ENCODE data around the gene ADCYAP1R1. TPM values are rescaled to one million over a fixed set of nuclear protein-coding genes. Genes with fewer than 3 reads are reported as not detected.
A peak's percentile ranks its signal among the peaks of the same experiment; 100 is the strongest.

Gene ADCYAP1R1
- total RNA-seq, 1 donor from 2014 or later, result 0.39 TPM

DNA sequence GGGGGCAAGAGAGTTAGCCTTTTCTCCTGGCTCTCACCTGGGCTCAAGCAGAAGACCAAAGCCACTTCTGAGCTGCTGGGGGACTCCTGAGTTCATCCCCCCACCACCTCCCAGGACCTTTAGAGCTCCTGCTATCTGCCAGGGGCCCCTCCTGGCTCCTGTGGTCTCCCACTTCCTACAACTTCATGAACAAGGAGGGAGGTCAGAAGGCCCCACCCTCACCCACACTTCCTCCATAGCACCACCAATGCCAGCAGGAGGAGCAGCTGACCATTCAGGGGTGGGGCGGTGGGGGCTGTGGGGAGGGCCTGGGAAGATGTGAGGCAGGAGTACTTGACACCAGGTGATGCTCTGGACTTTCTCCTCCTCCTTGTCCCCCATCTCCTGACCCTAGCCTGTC lies 32.6 kb upstream of the ADCYAP1R1 start:
- H3K79me2 ChIP-seq (ENCODE audit: low read depth), result no peaks in the 10 kb centered on the region
- no peak overlapping the region for H3K4me3 Mint-ChIP-seq
- H3K4me3 ChIP-seq, result no peak overlapping the region

GRCh38 chr7:31020161-31020560 lies 31.9 kb upstream of the ADCYAP1R1 start:
- Mint-ChIP-seq H3K4me3 (no peak overlapping the region), H3K27me3 (ENCODE audit: insufficient read depth, low read depth) (peaks cover 18% of the 10 kb centered on the region), H3K36me3 (no peaks in the 10 kb centered on the region), H3K9me3 (no peaks in the 10 kb centered on the region), H3K27ac (peak overlapping the region; percentile 62), H3K4me1 (peaks cover 57% of the 10 kb centered on the region)
- no peaks in the 10 kb centered on the region for H3K79me2 ChIP-seq (ENCODE audit: low read depth)
- H2AFZ ChIP-seq (replicated peaks), result no peak overlapping the region
- H3F3A ChIP-seq (ENCODE audit: low read depth), result no peaks in the 10 kb centered on the region
- no peak overlapping the region for H3K4me2 ChIP-seq
- DNase-seq (ENCODE audit: low spot score), result no peak
- no peaks in the 10 kb centered on the region for H4K20me1 ChIP-seq (ENCODE audit: low read depth)
- H3K27ac ChIP-seq, result no peak overlapping the region
- TF ChIP-seq EZH2 (IDR thresholded peaks at IDR 0.05) (no peak), CTCF (IDR thresholded peaks at IDR 0.05) (no peak), EZH2phosphoT487 (IDR thresholded peaks at IDR 0.05) (no peak)
- no peak overlapping the region for H3K9ac ChIP-seq
- H3K4me3 ChIP-seq, result no peak overlapping the region
- peaks cover 4% of the 10 kb centered on the region for H3K4me1 ChIP-seq
- H3K9me3 ChIP-seq (ENCODE audit: low read depth), result no peaks in the 10 kb centered on the region
- H3K27me3 ChIP-seq, result peaks cover 14% of the 10 kb centered on the region
- no peaks in the 10 kb centered on the region for H3K36me3 ChIP-seq

More for the DNA sequence above, 32.6 kb upstream of the ADCYAP1R1 start:
- H3K36me3 Mint-ChIP-seq, result no peaks in the 10 kb centered on the region
- Histone ChIP-seq H4K20me1 (ENCODE audit: low read depth) (no peaks in the 10 kb centered on the region), H3K27me3 (peaks cover 7% of the 10 kb centered on the region), H3K27ac (no peak overlapping the region), H3K4me1 (peaks cover 4% of the 10 kb centered on the region), H2AFZ (replicated peaks) (no peak overlapping the region), H3K9ac (no peak overlapping the region), H3K36me3 (no peaks in the 10 kb centered on the region), H3F3A (ENCODE audit: low read depth) (no peaks in the 10 kb centered on the region), H3K4me2 (no peak overlapping the region), H3K9me3 (ENCODE audit: low read depth) (no peaks in the 10 kb centered on the region)
- H3K27ac Mint-ChIP-seq, result no peak overlapping the region
- DNase-seq (ENCODE audit: low spot score), result no peak
- H3K4me1 Mint-ChIP-seq, result peaks cover 53% of the 10 kb centered on the region
- no peaks in the 10 kb centered on the region for H3K9me3 Mint-ChIP-seq
- TF ChIP-seq CTCF (IDR thresholded peaks at IDR 0.05), result no peak
- TF ChIP-seq EZH2 (IDR thresholded peaks at IDR 0.05), result no peak
- TF ChIP-seq EZH2phosphoT487 (IDR thresholded peaks at IDR 0.05), result no peak
- H3K27me3 Mint-ChIP-seq (ENCODE audit: insufficient read depth, low read depth), result peaks cover 16% of the 10 kb centered on the region

- no peaks in the 10 kb centered on the region for H3K9me3 Mint-ChIP-seq
- no peak overlapping the region for H3K27ac Mint-ChIP-seq
- no peak overlapping the region for H3K4me3 ChIP-seq
- H3F3A ChIP-seq (ENCODE audit: low read depth), result no peaks in the 10 kb centered on the region
- H3K4me1 ChIP-seq, result peaks cover 4% of the 10 kb centered on the region
- no peaks in the 10 kb centered on the region for H3K9me3 ChIP-seq (ENCODE audit: low read depth)
- H3K79me2 ChIP-seq (ENCODE audit: low read depth), result no peaks in the 10 kb centered on the region
- no peak overlapping the region for H3K4me3 Mint-ChIP-seq
- peaks cover 18% of the 10 kb centered on the region for H3K27me3 ChIP-seq
- no peaks in the 10 kb centered on the region for H3K36me3 Mint-ChIP-seq
- no peaks in the 10 kb centered on the region for H4K20me1 ChIP-seq (ENCODE audit: low read depth)
- H3K4me1 Mint-ChIP-seq, result peaks cover 60% of the 10 kb centered on the region
- no peak overlapping the region for H3K4me2 ChIP-seq
- no peak overlapping the region for H2AFZ ChIP-seq (replicated peaks)
- no peak for DNase-seq (ENCODE audit: low spot score)
- TF ChIP-seq CTCF (IDR thresholded peaks at IDR 0.05), result no peak
- TF ChIP-seq EZH2phosphoT487 (IDR thresholded peaks at IDR 0.05), result no peak
- no peak for TF ChIP-seq EZH2 (IDR thresholded peaks at IDR 0.05)
- H3K27ac ChIP-seq, result no peak overlapping the region
- H3K9ac ChIP-seq, result no peak overlapping the region
- no peaks in the 10 kb centered on the region for H3K36me3 ChIP-seq
- peaks cover 21% of the 10 kb centered on the region for H3K27me3 Mint-ChIP-seq (ENCODE audit: insufficient read depth, low read depth)
These were observed 31.5 kb upstream of the ADCYAP1R1 start for GRCh38 chr7:31020652-31021051.
